B cell (primary cell): ENCODE measurements around the gene DZANK1.

Experiments used
- EZH2 ChIP-seq: IDR thresholded peaks from 2 replicates; pipeline ENCODE4 v1.6.1; 2012; ENCODE audit warnings: borderline replicate concordance, low read depth, mild to moderate bottlenecking, moderate library complexity, low read length; ENCODE audit not compliant: insufficient read depth, poor library complexity, severe bottlenecking
- TF ChIP-seq, protein P1 (sequence below): fragments of 200-600 bp; IDR thresholded peaks from one replicate; pipeline ENCODE4 v1.8.0; 2022; ENCODE audit warnings: antibody characterized with exemption, mild to moderate bottlenecking

DNA sequence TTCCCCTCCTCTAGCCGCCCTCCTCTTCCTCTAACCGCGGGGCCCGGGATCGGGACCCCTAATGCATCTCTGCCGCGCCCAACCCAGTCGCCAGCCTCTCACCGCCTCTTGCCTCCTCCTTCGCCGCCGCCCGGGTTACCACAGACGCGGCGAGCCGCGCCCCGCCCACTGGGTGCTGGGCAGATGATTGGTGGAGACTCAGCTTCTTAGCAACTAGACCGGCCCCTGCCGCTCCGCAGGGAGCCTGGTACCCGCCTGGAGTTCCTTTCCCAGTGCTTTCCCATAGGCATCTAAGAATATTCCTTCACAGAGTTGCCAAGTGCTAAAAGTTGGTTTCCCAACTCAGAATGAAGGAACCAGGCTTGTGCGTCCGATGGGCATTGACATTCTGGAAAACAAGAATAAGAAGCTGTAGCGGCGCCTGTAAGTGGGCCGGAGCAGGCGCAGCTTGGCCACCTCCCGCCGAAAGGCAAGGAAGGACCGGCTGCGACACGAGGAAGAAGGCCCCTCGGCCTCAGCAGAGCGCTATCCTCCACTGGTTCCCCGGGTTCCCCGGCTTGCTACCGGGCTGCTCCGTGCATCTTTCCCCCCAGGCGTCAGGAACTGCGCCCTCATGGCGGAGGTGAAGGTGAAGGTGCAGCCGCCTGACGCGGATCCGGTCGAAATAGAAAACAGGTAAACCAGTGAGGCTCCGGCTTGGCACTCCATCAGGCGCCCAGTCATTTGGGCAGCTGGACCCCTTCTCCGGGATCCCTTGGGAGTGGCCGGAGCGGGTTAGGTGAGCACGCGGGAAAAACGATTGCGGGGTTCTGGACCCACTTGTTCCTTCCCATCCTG lies at the start of gene DZANK1, which contains the start of gene POLR3F:
- TF ChIP-seq EZH2, result no peak
- TF ChIP-seq, protein P1, sequence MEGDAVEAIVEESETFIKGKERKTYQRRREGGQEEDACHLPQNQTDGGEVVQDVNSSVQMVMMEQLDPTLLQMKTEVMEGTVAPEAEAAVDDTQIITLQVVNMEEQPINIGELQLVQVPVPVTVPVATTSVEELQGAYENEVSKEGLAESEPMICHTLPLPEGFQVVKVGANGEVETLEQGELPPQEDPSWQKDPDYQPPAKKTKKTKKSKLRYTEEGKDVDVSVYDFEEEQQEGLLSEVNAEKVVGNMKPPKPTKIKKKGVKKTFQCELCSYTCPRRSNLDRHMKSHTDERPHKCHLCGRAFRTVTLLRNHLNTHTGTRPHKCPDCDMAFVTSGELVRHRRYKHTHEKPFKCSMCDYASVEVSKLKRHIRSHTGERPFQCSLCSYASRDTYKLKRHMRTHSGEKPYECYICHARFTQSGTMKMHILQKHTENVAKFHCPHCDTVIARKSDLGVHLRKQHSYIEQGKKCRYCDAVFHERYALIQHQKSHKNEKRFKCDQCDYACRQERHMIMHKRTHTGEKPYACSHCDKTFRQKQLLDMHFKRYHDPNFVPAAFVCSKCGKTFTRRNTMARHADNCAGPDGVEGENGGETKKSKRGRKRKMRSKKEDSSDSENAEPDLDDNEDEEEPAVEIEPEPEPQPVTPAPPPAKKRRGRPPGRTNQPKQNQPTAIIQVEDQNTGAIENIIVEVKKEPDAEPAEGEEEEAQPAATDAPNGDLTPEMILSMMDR, result no peak
